ENCODE data around the gene TMEM163. TPM values are rescaled to one million over a fixed set of nuclear protein-coding genes. Genes with fewer than 3 reads are reported as not detected.

TMEM163 gene
- total RNA-seq, 1 donor from 2014 or later, result not detected

GRCh38 chr2:134443814-134444480 lies 274.9 kb downstream of the TMEM163 start:
- peaks cover 2% of the 10 kb centered on the region for H3K36me3 Mint-ChIP-seq (ENCODE audit: unreplicated experiment)
- no peaks in the 10 kb centered on the region for H3K27me3 Mint-ChIP-seq (ENCODE audit: unreplicated experiment)
- no peaks in the 10 kb centered on the region for H3K9me3 Mint-ChIP-seq (ENCODE audit: unreplicated experiment)
- no peak for TF ChIP-seq CTCF (IDR thresholded peaks at IDR 0.05)
- DNase-seq (ENCODE audit: extremely low spot score, unreplicated experiment), result no peak
- no peak overlapping the region for H3K4me3 Mint-ChIP-seq (ENCODE audit: unreplicated experiment)
- H3K27ac Mint-ChIP-seq (ENCODE audit: unreplicated experiment), result no peak overlapping the region
- H3K4me1 Mint-ChIP-seq (ENCODE audit: unreplicated experiment), result peaks cover 14% of the 10 kb centered on the region

- no peak for DNase-seq (ENCODE audit: extremely low spot score, unreplicated experiment)
- Mint-ChIP-seq H3K27me3 (ENCODE audit: unreplicated experiment) (no peaks in the 10 kb centered on the region), H3K9me3 (ENCODE audit: unreplicated experiment) (no peaks in the 10 kb centered on the region), H3K4me3 (ENCODE audit: unreplicated experiment) (no peak overlapping the region), H3K36me3 (ENCODE audit: unreplicated experiment) (no peaks in the 10 kb centered on the region), H3K4me1 (ENCODE audit: unreplicated experiment) (peaks cover 9% of the 10 kb centered on the region), H3K27ac (ENCODE audit: unreplicated experiment) (no peak overlapping the region)
- no peak for TF ChIP-seq CTCF (IDR thresholded peaks at IDR 0.05)
Observed at GRCh38 chr2:134441153-134441863, 277.5 kb downstream of the TMEM163 start.

- no peak for DNase-seq (ENCODE audit: extremely low spot score, unreplicated experiment)
- H3K9me3 Mint-ChIP-seq (ENCODE audit: unreplicated experiment), result no peaks in the 10 kb centered on the region
- H3K4me3 Mint-ChIP-seq (ENCODE audit: unreplicated experiment), result no peak overlapping the region
- TF ChIP-seq CTCF (IDR thresholded peaks at IDR 0.05), result no peak
- no peaks in the 10 kb centered on the region for H3K27me3 Mint-ChIP-seq (ENCODE audit: unreplicated experiment)
- H3K27ac Mint-ChIP-seq (ENCODE audit: unreplicated experiment), result no peak overlapping the region
- H3K4me1 Mint-ChIP-seq (ENCODE audit: unreplicated experiment), result peaks cover under 1% of the 10 kb centered on the region
- H3K36me3 Mint-ChIP-seq (ENCODE audit: unreplicated experiment), result no peaks in the 10 kb centered on the region
Observed at GRCh38 chr2:134440336-134440909, 278.4 kb downstream of the TMEM163 start.

GRCh38 chr2:134438371-134438770 lies 280.4 kb downstream of the TMEM163 start:
- H3K27me3 Mint-ChIP-seq (ENCODE audit: unreplicated experiment), result no peaks in the 10 kb centered on the region
- H3K9me3 Mint-ChIP-seq (ENCODE audit: unreplicated experiment), result no peaks in the 10 kb centered on the region
- H3K4me3 Mint-ChIP-seq (ENCODE audit: unreplicated experiment), result no peak overlapping the region
- no peak overlapping the region for H3K27ac Mint-ChIP-seq (ENCODE audit: unreplicated experiment)
- H3K4me1 Mint-ChIP-seq (ENCODE audit: unreplicated experiment), result no peaks in the 10 kb centered on the region
- no peak for TF ChIP-seq CTCF (IDR thresholded peaks at IDR 0.05)
- DNase-seq (ENCODE audit: extremely low spot score, unreplicated experiment), result no peak
- H3K36me3 Mint-ChIP-seq (ENCODE audit: unreplicated experiment), result no peaks in the 10 kb centered on the region

- Mint-ChIP-seq H3K4me3 (ENCODE audit: unreplicated experiment) (no peak overlapping the region), H3K27ac (ENCODE audit: unreplicated experiment) (no peak overlapping the region), H3K27me3 (ENCODE audit: unreplicated experiment) (no peaks in the 10 kb centered on the region), H3K36me3 (ENCODE audit: unreplicated experiment) (no peaks in the 10 kb centered on the region), H3K4me1 (ENCODE audit: unreplicated experiment) (peaks cover 7% of the 10 kb centered on the region), H3K9me3 (ENCODE audit: unreplicated experiment) (no peaks in the 10 kb centered on the region)
- no peak for TF ChIP-seq CTCF (IDR thresholded peaks at IDR 0.05)
- DNase-seq (ENCODE audit: extremely low spot score, unreplicated experiment), result no peak
Observed at GRCh38 chr2:134436706-134437105, 282.1 kb downstream of the TMEM163 start.
